ENCODE measurements around the gene INPP5B. TPM values are rescaled to one million over a fixed set of nuclear protein-coding genes. Genes with fewer than 3 reads are reported as not detected.

The INPP5B gene
- total RNA-seq, 4 donors from 2014 or later = 6.2 to 20.4 (median 13.7) TPM

DNA sequence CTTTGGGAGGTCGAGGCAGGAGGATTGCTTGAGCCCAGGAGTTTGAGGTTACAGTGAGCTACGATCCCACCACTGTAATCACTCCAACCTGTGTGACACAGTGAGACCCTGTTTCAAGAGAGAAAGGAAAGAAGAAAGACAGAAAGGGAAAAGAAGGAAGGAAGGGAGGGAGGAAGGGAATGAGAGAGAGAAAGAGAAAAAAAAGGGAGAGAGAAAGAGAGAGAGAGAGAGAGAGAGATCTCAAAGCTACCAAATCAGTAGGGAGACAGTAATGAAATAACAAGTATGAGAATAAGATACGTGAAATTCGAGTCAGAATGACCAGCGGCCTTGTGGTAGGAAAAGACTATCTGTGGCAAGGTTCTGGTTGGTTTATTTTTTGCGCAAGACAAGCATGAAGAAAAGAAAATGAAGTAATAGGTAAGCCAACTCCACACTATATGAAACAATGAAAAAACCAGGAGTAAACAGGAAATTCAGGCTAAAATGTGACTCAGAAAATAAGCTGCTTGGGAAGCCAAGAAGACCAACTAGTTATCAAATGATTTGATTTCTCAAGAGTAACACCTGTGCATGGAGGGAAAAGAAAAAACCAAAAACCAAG lies 96.4 kb downstream of the INPP5B start:
- intact Hi-C loops (cut with DNase I) = no loop called here
- DNase-seq = no peak
- Histone ChIP-seq H3K27ac (peak overlapping the region in 3 of 4 donors; percentile 73 to 80 (median 79)), H3K9me3 (no peaks in the 10 kb centered on the region), H3K4me1 (peaks cover 11 to 94% (median 39%) of the 10 kb centered on the region in 3 donors), H3K27me3 (no peaks in the 10 kb centered on the region), H3K36me3 (peaks cover 0 to 43% (median 0%) of the 10 kb centered on the region in 3 donors), H3K4me3 (no peak overlapping the region)
- no peak for TF ChIP-seq CTCF (IDR thresholded peaks at IDR 0.05)
- no peak for TF ChIP-seq POLR2A (IDR thresholded peaks at IDR 0.05)
- 61 to 82% methylated on average over 6 of the region's 6 CpGs for WGBS, 2 donors

- intact Hi-C loops (cut with DNase I) = no loop called here
- Histone ChIP-seq H3K27me3 (no peaks in the 10 kb centered on the region), H3K36me3 (peaks cover 0 to 36% (median 0%) of the 10 kb centered on the region in 3 donors), H3K27ac (peak overlapping the region in 3 of 4 donors; percentile 73 to 80 (median 79)), H3K9me3 (no peaks in the 10 kb centered on the region), H3K4me3 (no peak overlapping the region), H3K4me1 (peaks cover 11 to 87% (median 32%) of the 10 kb centered on the region in 3 donors)
- no peak for DNase-seq
- 84 to 87% methylated on average over 3 of the region's 3 CpGs for WGBS, 2 donors
- TF ChIP-seq POLR2A (IDR thresholded peaks at IDR 0.05) (no peak), CTCF (IDR thresholded peaks at IDR 0.05) (no peak)
These were observed 97.4 kb downstream of the INPP5B start for GRCh38 chr1:37849480-37849879.

GRCh38 chr1:37846647-37847339 lies 100.1 kb downstream of the INPP5B start:
- H3K27ac ChIP-seq = no peak overlapping the region
- H3K36me3 ChIP-seq = peaks cover 0 to 37% (median 0%) of the 10 kb centered on the region in 3 donors
- intact Hi-C loops (cut with DNase I) = no loop called here
- no peak overlapping the region for H3K4me3 ChIP-seq
- H3K4me1 ChIP-seq = peaks cover 7 to 64% (median 22%) of the 10 kb centered on the region in 3 donors
- no peaks in the 10 kb centered on the region for H3K9me3 ChIP-seq
- no peak for DNase-seq
- WGBS, 2 donors = 82 to 84% methylated on average over 4 of the region's 4 CpGs
- H3K27me3 ChIP-seq = no peaks in the 10 kb centered on the region
- TF ChIP-seq CTCF (IDR thresholded peaks at IDR 0.05) (no peak), POLR2A (IDR thresholded peaks at IDR 0.05) (no peak)

GRCh38 chr1:37845786-37846185 lies 101.1 kb downstream of the INPP5B start:
- Histone ChIP-seq H3K27me3 (no peaks in the 10 kb centered on the region), H3K36me3 (peaks cover 0 to 47% (median 0%) of the 10 kb centered on the region in 3 donors), H3K4me1 (peaks cover 12 to 54% (median 13%) of the 10 kb centered on the region in 3 donors), H3K4me3 (no peak overlapping the region), H3K27ac (peak overlapping the region in 1 of 4 donors; percentile 2), H3K9me3 (no peaks in the 10 kb centered on the region)
- WGBS, 2 donors = 36 to 54% methylated on average over 3 of the region's 3 CpGs
- DNase-seq = no peak
- intact Hi-C loops (cut with DNase I) = no loop called here
- TF ChIP-seq POLR2A (IDR thresholded peaks at IDR 0.05) (no peak), CTCF (IDR thresholded peaks at IDR 0.05) (no peak)

DNA sequence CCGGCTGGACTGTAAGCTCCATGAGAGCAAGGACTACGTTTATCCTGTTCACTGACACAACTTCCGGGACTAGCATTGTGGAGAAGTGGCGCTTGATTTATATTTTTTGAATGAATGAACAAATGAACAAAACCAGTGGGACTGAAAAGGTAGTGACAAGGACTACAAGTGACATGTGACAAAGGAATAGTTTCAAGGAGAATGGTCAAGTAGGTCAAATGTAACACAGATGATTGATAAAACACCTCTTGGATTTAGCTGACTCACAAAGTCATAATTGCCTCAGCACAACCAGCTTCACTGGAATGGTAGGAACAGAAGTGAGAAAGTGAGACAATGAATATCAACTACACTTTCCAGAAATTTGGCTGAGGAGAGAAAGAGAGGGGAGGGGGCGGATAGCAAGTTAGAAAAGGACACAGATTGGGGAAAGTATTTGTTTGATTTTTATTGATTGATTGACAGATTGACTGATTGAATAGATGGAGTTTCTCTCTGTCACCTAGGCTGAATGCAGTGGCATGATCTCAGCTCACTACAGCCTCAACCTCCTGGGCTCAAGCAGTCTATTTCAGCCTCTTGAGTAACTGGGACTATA lies 101.7 kb downstream of the INPP5B start:
- Histone ChIP-seq H3K4me3 (no peak overlapping the region), H3K27me3 (no peaks in the 10 kb centered on the region), H3K9me3 (no peaks in the 10 kb centered on the region), H3K27ac (peak overlapping the region in 1 of 4 donors; percentile 2), H3K36me3 (peaks cover 0 to 54% (median 0%) of the 10 kb centered on the region in 3 donors), H3K4me1 (peaks cover 11 to 47% (median 12%) of the 10 kb centered on the region in 3 donors)
- no peak for DNase-seq
- TF ChIP-seq CTCF (IDR thresholded peaks at IDR 0.05) (no peak), POLR2A (IDR thresholded peaks at IDR 0.05) (no peak)
- intact Hi-C loops (cut with DNase I) = no loop called here
- WGBS, 2 donors = 79 to 86% methylated on average over 5 of the region's 5 CpGs
